Thoracic aorta (tissue), 2 donors: ENCODE results near the gene GNAS. TPM values are rescaled to one million over a fixed set of nuclear protein-coding genes. Genes with fewer than 3 reads are reported as not detected.

Source experiments
- ATAC-seq: fragments of 150-250 bp; one replicate; pipeline ENCODE4 v1.8.0; 2017; ENCODE audit warnings: low read depth; ENCODE audit not compliant: insufficient number of reproducible peaks, low FRiP score
- DNase-seq: peaks from one replicate; pipeline ENCODE4 v3.0.0-alpha.2; 2020; ENCODE audit warnings: low spot score
- H3K27ac ChIP-seq, 2 donors: fragments of 200-600 bp; sonication (generic); 1 replicate in 1 of 2; 2 replicates in 1 of 2; pipeline ENCODE4 v1.5.1; 2016; ENCODE audit warnings: mild to moderate bottlenecking in 2 of 2, moderate library complexity in 2 of 2
- H3K27me3 ChIP-seq: fragments of 200-600 bp; sonication (generic); replicated peaks from 2 replicates; pipeline ENCODE4 v1.6.0; 2016; ENCODE audit warnings: mild to moderate bottlenecking; ENCODE audit not compliant: insufficient read depth
- H3K36me3 ChIP-seq: fragments of 200-600 bp; sonication (generic); one replicate; pipeline ENCODE4 v1.5.1; 2016
- H3K4me1 ChIP-seq, 2 donors: fragments of 200-600 bp; sonication (generic); 1 replicate in 1 of 2; 2 replicates in 1 of 2; pipeline versions ENCODE4 v1.5.1 to v1.6.0; 2016; ENCODE audit warnings: low read depth in 2 of 2, mild to moderate bottlenecking in 1 of 2; ENCODE audit not compliant: control insufficient read depth in 1 of 2
- H3K4me3 ChIP-seq: fragments of 200-600 bp; sonication (generic); 2 replicates; pipeline ENCODE4 v1.5.1; 2016; ENCODE audit warnings: mild to moderate bottlenecking
- H3K9me3 ChIP-seq: fragments of 200-600 bp; sonication (generic); 2 replicates; pipeline ENCODE4 v1.5.1; 2016
- CTCF ChIP-seq: fragments of 200-600 bp; sonication (generic); IDR thresholded peaks from one replicate; pipeline ENCODE4 v1.5.1; 2019; ENCODE audit warnings: antibody characterized with exemption
- total RNA-seq, 2 donors: library from RNA; depleted of rRNA; stranded (reverse); fragments of >200 nt; gene quantifications; one replicate each; pipeline versions ENCODE4 v1.1.0 to v1.2.3, GENCODE V29; 2016

Gene GNAS
- total RNA-seq, 2 donors from 2014 or later = 742 to 943 TPM

GRCh38 chr20:58810879-58811250, 41.7 kb upstream of the GNAS start:
- no peak overlapping the region for H3K27ac ChIP-seq
- no peaks in the 10 kb centered on the region for H3K27me3 ChIP-seq
- H3K4me3 ChIP-seq = no peak overlapping the region
- H3K9me3 ChIP-seq = no peaks in the 10 kb centered on the region
- no peaks in the 10 kb centered on the region for H3K36me3 ChIP-seq
- no peak for TF ChIP-seq CTCF
- DNase-seq = no peak
- no peaks in the 10 kb centered on the region for H3K4me1 ChIP-seq
- no peak for ATAC-seq

- Histone ChIP-seq H3K36me3 (no peaks in the 10 kb centered on the region), H3K27ac (no peak overlapping the region), H3K4me1 (no peaks in the 10 kb centered on the region), H3K4me3 (no peak overlapping the region), H3K9me3 (no peaks in the 10 kb centered on the region), H3K27me3 (no peaks in the 10 kb centered on the region)
- no peak for DNase-seq
- no peak for ATAC-seq
- TF ChIP-seq CTCF = no peak
Observed at GRCh38 chr20:58811334-58811733, 41.2 kb upstream of the GNAS start.

- DNase-seq = no peak
- ATAC-seq = no peak
- Histone ChIP-seq H3K4me3 (no peak overlapping the region), H3K9me3 (no peaks in the 10 kb centered on the region), H3K27me3 (no peaks in the 10 kb centered on the region), H3K36me3 (no peaks in the 10 kb centered on the region), H3K4me1 (no peaks in the 10 kb centered on the region), H3K27ac (no peak overlapping the region)
- TF ChIP-seq CTCF = no peak
Observed at GRCh38 chr20:58813369-58813768, 39.1 kb upstream of the GNAS start.

GRCh38 chr20:58815448-58815847, 37.1 kb upstream of the GNAS start:
- H3K4me3 ChIP-seq = no peak overlapping the region
- H3K9me3 ChIP-seq = no peaks in the 10 kb centered on the region
- ATAC-seq = no peak
- H3K27me3 ChIP-seq = no peaks in the 10 kb centered on the region
- no peaks in the 10 kb centered on the region for H3K36me3 ChIP-seq
- H3K27ac ChIP-seq = no peak overlapping the region
- no peak for DNase-seq
- no peak for TF ChIP-seq CTCF
- no peaks in the 10 kb centered on the region for H3K4me1 ChIP-seq

DNA sequence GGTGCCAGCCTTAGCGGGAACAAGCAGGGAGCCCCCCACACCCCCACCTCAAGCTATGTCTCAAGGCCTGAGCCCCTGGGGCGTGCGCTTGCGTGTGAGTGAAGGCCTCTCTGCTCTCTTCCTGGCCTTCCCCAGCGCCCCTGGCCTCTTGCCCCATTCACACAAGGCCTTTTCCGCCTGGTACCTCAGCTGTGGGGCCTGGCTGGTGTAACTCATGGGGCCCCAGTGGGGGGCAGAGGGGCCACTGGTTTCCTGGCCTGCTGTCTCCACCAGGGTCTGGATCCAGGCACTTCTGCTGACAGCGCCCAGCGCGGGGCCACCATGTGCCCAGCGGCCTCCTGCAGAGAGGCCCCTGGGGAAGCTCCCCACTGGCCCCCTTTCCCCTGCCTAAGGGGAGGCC, 36.5 kb upstream of the GNAS start:
- Histone ChIP-seq H3K9me3 (no peaks in the 10 kb centered on the region), H3K4me1 (no peaks in the 10 kb centered on the region), H3K4me3 (no peak overlapping the region), H3K27ac (no peak overlapping the region), H3K36me3 (no peaks in the 10 kb centered on the region), H3K27me3 (no peaks in the 10 kb centered on the region)
- DNase-seq (no peak), ATAC-seq (no peak)
- TF ChIP-seq CTCF = no peak
